ENCODE results near the gene C19orf73. TPM values are rescaled to one million over a fixed set of nuclear protein-coding genes. Genes with fewer than 3 reads are reported as not detected.

The C19orf73 gene
- total and polyA plus RNA-seq, 4 donors = 0.56 to 2.1 (median 1.7) TPM

GRCh38 chr19:49135686-49136085 is 16.7 kb upstream of the C19orf73 start:
- Histone ChIP-seq H3K27ac (ENCODE audit: low read depth in 1 of 2, low read length in 2 of 2) (no peak overlapping the region), H3K9ac (ENCODE audit: low read depth in 1 of 2, low read length in 2 of 2) (no peak overlapping the region), H3K27me3 (ENCODE audit: control insufficient read depth in 4 of 4, insufficient read depth in 4 of 4, low read length in 3 of 4) (peaks cover 0 to 8% (median 0%) of the 10 kb centered on the region in 4 donors), H3K36me3 (ENCODE audit: control insufficient read depth in 4 of 4, insufficient read depth in 3 of 4, low read depth in 1 of 4, low read length in 3 of 4) (no peaks in the 10 kb centered on the region), H3K9me3 (ENCODE audit: control insufficient read depth in 4 of 4, low read length in 3 of 4) (no peaks in the 10 kb centered on the region), H3K4me1 (ENCODE audit: control insufficient read depth in 4 of 4, insufficient read depth in 4 of 4, low read length in 3 of 4) (peaks cover 0 to 5% (median 3%) of the 10 kb centered on the region in 4 donors), H3K4me3 (ENCODE audit: low read depth in 1 of 3, low read length in 3 of 3) (no peak overlapping the region)
- no peak for TF ChIP-seq NR2F2 (IDR thresholded peaks at IDR 0.05)
- TF ChIP-seq MAX (IDR thresholded peaks at IDR 0.05) = no peak
- no peak for TF ChIP-seq RAD21 (IDR thresholded peaks at IDR 0.05)
- no peak for TF ChIP-seq REST (IDR thresholded peaks at IDR 0.05)
- TF ChIP-seq YY1 (IDR thresholded peaks at IDR 0.05) = no peak
- no peak for TF ChIP-seq RXRA (IDR thresholded peaks at IDR 0.05)
- TF ChIP-seq CTCF (IDR thresholded peaks at IDR 0.05; ENCODE audit: low read depth, low read length, missing input control) = no peak
- 88% methylated on average over 5 of the region's 5 CpGs for WGBS
- no peak for DNase-seq (ENCODE audit: low spot score)

GRCh38 chr19:49133621-49134454 is 14.9 kb upstream of the C19orf73 start:
- H3K36me3 ChIP-seq (ENCODE audit: control insufficient read depth in 4 of 4, insufficient read depth in 3 of 4, low read depth in 1 of 4, low read length in 3 of 4) = no peaks in the 10 kb centered on the region
- peaks cover 0 to 5% (median 4%) of the 10 kb centered on the region in 4 donors for H3K4me1 ChIP-seq (ENCODE audit: control insufficient read depth in 4 of 4, insufficient read depth in 4 of 4, low read length in 3 of 4)
- H3K4me3 ChIP-seq (ENCODE audit: low read depth in 1 of 3, low read length in 3 of 3) = peak overlapping the region in 1 of 3 donors; percentile 19
- WGBS = 27% methylated on average over 42 of the region's 42 CpGs
- TF ChIP-seq JUND (IDR thresholded peaks at IDR 0.05) = no peak
- no peak for TF ChIP-seq GABPA (IDR thresholded peaks at IDR 0.05 in 1 of 2, conservative IDR thresholded peaks at IDR 0.05 in 1 of 2)
- no peak for TF ChIP-seq ATF3 (IDR thresholded peaks at IDR 0.05)
- no peak for TF ChIP-seq TAF1 (conservative IDR thresholded peaks at IDR 0.05)
- TF ChIP-seq FOXA1 (IDR thresholded peaks at IDR 0.05) = no peak
- no peak for TF ChIP-seq REST (IDR thresholded peaks at IDR 0.05)
- no peak for TF ChIP-seq YY1 (IDR thresholded peaks at IDR 0.05)
- TF ChIP-seq EGR1 (IDR thresholded peaks at IDR 0.05; ENCODE audit: low read depth in 2 of 2) = no peak
- TF ChIP-seq SP1 (IDR thresholded peaks at IDR 0.05) = no peak
- no peak for TF ChIP-seq MAX (IDR thresholded peaks at IDR 0.05)
- no peak for TF ChIP-seq NR2F2 (IDR thresholded peaks at IDR 0.05)
- TF ChIP-seq HNF4G (IDR thresholded peaks at IDR 0.05) = no peak
- H3K9ac ChIP-seq (ENCODE audit: low read depth in 1 of 2, low read length in 2 of 2) = no peak overlapping the region
- H3K9me3 ChIP-seq (ENCODE audit: control insufficient read depth in 4 of 4, low read length in 3 of 4) = no peaks in the 10 kb centered on the region
- DNase-seq (ENCODE audit: low spot score) = peak; percentile 80
- H3K27ac ChIP-seq (ENCODE audit: low read depth in 1 of 2, low read length in 2 of 2) = no peak overlapping the region
- peaks cover 0 to 8% (median 0%) of the 10 kb centered on the region in 4 donors for H3K27me3 ChIP-seq (ENCODE audit: control insufficient read depth in 4 of 4, insufficient read depth in 4 of 4, low read length in 3 of 4)
